GM13977 (cell line): ENCODE data around the gene SLAMF7.

ENCODE experiments used
- DNase-seq: peaks from one replicate; pipeline ENCODE4 v3.0.0; 2012; ENCODE audit warnings: low spot score
- CTCF ChIP-seq: IDR thresholded peaks from 2 replicates; pipeline ENCODE4 v1.5.1; 2012; ENCODE audit warnings: mild to moderate bottlenecking, control low read depth; ENCODE audit not compliant: insufficient read depth; ENCODE audit errors: extremely low read depth, missing control alignments
- in situ Hi-C: fragments of 300-500 bp; cut with MboI; formaldehyde crosslinking; loops from one replicate; pipeline ENCODE4 v1.12.0; 2022; ENCODE audit warnings: low sequenced_read_pairs, low pct_unique_long_range_greater_than_20kb, mixed read lengths, inconsistent platforms; ENCODE audit not compliant: unreplicated experiment

SLAMF7 gene

GRCh38 chr1:160720356-160721085, 18.5 kb upstream of the SLAMF7 start:
- in situ Hi-C loops = no loop called here
- no peak for TF ChIP-seq CTCF
- DNase-seq = no peak

DNA sequence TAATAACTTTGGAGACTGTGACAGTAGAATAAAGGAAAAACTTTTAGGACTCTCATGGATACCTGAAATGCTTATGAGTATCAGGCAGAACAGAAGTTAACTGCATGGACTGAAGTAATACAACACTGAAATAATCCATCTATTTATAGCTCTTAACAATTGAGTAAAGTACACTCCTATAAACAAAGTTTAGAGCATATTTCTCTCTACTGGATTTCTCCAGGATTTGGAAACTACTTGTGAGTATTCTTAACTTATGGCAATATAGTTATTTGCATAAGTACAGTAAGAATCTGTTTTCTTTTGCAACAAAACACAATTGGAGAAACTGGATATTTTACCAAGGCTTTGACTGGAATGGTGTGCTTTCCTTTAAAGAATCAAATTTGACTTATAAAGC, 17.6 kb upstream of the SLAMF7 start:
- in situ Hi-C loops = no loop called here
- DNase-seq = no peak
- TF ChIP-seq CTCF = no peak

GRCh38 chr1:160722726-160723125, 16.3 kb upstream of the SLAMF7 start:
- in situ Hi-C loops = no loop called here
- no peak for TF ChIP-seq CTCF
- no peak for DNase-seq

GRCh38 chr1:160723332-160723731, 15.7 kb upstream of the SLAMF7 start:
- in situ Hi-C loops = no loop called here
- no peak for DNase-seq
- TF ChIP-seq CTCF = no peak

DNA sequence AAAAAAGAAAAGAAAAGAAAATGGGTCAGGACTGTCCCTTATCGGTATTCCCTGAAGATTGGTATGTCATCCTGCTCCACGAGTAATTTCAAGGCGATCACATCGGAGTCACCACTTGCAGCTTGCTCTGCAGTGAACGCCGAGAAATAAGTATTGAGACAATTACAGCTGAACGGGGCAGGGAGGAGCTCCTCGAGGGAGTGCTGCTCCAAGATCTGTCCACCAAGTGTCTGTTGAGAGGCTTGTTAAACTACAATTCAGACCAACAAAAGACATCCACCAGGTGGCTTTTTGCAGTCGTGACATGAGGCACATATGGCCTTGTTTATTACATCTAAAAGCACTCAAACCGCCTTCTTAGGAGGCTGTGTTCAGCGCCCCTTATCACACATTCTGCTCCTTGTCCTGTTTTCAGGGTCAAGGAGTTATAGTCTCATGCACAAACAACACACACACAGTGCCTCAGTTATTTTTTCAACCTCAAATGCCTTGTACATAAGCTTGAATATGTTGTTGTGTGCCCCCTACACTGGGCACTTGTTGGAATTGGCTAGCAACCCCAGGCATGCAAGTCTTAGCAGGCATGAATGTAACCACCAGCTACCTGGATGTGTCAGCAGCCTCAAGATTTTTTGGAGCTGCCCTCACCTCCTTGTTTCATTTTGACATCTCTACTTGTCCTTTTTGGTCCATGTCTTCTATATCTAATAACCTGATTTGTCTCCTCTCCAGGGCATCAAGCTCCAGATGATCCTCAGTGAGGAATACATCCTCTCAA, 14.4 kb upstream of the SLAMF7 start:
- no peak for DNase-seq
- no peak for TF ChIP-seq CTCF
- in situ Hi-C loops = no loop called here

- DNase-seq = no peak
- in situ Hi-C loops = no loop called here
- TF ChIP-seq CTCF = no peak
These were observed 12.9 kb upstream of the SLAMF7 start for GRCh38 chr1:160726114-160726497.
